Activated CD4-positive, alpha-beta T cell treated with anti-CD3 and anti-CD28 coated beads, Interleukin-2, amount 50 U/mL, for 24 hours (primary cell): ENCODE measurements around the gene CAMK2A.

Source experiments
- DNase-seq, 2 donors: peaks; one replicate each; pipeline ENCODE4 v3.0.0-alpha.2; 2020; ENCODE audit warnings: low read depth in 1 of 2, low spot score in 1 of 2

The CAMK2A gene

DNA sequence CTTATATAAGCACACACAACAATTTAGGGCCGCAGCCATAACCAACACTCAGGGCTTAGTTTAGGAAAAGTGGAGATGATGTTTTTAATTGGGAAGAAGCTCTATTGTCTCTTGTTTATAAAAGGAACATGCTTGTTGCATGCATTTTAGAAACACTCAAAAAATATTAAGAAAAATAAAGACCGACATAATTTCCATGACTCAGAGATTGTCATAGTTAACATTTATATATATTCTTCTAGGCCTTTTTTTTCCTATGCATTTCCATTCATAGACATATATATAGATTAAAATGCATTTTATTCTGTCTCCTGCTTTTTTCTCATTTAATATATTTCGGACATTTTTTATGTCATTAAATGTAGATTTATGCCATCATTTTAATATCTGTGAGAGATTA, 26.7 kb upstream of the CAMK2A start:
- DNase-seq, result no peak

DNA sequence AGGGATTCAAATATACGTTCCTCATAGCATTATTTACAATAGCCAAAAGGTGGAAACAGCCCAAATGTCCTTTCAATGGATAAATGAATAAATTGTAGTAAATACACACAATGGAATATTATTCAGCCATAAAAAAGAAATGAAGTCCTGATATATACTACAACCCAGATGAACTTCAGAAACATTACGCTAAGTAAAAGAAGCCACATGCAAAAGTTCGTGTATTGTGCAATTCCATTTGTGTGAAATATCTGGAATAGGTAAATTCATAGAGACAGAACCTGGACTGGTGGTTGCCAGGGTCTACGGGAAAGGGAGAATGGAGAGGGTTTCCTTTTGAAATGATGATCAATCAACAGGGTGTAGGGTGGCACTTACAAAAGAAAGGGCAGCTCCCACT, 25.7 kb upstream of the CAMK2A start:
- no peak for DNase-seq

DNA sequence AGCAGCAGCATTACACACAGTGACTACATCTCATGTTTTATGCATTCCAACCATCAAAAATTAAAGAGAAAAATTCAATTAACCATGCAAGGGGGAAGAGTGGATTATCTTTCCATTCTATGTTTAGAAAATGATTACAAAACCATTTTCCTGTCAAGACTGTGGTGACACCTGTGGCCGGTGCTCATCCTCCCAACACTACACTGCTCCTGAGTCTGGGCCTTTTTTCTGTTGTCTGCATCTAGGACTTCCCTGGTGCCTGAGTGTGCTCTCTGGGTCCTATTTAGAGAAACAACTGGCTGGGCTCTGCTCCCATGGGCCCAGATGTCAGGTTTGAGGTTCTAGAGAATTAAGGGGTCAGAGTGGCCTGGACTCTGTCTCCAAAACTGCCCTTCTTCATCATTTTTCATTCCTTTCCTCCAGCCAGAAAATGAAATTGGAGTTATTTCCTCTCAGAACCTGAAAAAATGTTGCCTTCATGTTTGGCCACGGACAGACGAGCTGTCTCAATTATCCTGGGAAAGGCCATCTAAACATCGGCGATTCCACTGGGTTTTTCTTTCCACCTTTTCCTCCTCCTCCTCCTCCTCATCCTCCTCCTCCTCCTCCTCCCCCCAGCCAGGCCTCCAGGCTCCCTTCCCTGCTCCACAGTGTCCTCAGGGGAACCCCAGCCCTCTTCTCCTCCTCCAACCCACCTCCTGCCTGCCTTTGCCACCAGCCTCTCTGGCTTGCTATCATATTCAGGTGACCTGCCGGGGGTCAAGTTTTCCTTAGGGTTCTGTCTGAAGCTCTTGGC, 24.5 kb upstream of the CAMK2A start:
- DNase-seq, result no peak

DNA sequence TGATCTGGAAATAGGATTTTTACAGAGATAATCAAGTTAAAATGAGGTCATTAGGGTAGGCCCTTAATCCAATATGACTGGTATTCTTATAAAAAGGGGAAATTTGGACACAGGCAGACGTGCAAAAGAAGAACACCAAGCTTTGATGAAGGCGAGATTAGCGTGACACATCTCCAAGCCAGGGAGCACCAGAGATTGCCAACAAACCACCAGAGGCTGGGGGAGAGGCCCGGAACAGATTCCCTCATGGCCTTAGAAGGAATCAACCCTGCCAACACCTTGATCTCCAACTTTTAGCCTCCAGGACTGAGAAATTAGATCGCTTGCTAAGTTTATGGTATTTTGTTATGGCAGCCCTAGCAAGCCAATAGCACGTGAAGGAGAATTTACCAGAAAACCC, 23.9 kb upstream of the CAMK2A start:
- no peak for DNase-seq

DNA sequence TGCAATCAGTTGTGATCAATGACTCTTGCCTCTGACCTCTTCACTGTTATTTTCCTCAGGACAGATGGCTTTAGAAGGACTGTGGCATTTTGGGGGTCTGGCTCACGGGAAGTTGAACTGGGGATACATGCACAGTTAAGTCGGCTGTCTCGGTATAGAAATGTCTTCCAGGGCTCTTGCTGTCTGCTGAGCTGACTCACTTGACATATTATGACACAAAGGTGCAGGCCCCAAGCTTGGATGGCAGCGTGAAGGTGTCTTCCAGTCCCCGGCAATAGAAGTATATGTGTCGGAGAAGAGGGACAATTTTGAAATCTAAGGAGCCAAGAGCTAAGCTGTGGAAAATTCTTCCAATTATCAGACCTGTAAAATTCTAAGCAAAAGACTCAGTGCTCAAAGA, 22.9 kb upstream of the CAMK2A start:
- DNase-seq, result no peak

DNA sequence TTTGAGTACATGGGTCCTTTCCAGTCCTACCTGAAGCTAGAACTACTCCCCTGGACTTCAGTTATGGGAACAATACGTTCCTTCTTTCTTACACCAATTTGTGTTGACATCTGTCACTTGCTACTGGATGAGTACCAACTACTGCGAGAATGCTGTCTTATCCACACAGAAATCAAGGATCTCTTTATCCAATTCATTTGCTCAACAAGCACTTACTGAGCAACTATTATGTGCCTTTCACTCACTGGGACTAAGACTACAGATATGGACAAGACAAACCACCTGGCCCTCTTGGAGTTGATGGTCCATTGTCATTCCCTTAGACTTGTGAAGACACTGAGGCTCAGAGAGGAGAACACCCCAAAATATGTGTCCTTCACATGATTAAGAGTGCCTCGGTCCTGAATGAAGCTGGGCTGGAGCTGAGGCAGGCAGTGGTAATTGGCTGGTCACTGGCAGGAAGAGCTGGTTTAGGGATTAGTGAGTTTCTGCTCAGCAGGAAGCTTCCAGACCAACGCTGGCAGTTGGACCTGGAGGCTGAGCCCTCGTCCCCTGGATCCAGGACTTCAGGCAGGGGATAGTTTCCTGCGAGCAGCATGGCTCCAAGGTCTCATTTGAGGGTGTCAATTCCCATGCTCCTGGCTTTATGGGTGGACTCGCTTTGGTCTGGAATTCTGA, 21.6 kb upstream of the CAMK2A start:
- no peak for DNase-seq

DNA sequence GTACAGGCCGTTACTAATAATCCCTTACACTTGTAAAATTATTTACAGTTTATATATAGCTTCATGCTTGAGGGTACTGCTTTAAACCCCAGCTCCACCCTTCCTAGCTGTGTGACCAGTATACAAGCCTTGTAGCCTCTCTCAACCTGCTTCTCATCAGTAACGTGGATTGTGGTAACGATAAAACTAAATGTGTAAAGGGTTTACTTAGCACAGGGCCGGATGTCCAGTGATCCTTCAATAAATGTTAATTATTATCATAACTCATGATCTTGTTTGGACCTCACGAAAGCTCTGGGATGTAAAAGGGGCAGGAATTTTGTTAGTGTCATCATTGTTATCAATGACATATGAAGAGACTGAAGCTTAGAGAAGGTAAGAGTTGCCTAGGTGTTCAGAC, 20.7 kb upstream of the CAMK2A start:
- DNase-seq, result no peak

DNA sequence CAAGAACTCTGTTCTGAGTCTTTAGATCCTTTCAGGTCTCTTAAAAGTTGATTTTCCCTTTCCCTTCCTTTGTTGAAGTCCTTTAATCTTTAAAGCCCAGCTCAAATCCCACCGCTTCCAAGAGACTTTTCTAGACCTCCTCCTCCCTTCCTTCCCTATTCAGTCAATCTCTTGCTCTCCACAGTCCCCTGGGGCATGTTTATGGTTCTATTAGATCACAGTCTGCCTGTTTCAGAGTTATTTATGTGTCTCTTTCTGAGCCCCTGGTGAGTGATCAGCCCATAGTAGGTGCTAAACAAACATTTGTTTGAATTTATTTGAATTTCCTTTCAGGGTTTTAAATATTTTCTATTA, 20.3 kb upstream of the CAMK2A start:
- no peak for DNase-seq

DNA sequence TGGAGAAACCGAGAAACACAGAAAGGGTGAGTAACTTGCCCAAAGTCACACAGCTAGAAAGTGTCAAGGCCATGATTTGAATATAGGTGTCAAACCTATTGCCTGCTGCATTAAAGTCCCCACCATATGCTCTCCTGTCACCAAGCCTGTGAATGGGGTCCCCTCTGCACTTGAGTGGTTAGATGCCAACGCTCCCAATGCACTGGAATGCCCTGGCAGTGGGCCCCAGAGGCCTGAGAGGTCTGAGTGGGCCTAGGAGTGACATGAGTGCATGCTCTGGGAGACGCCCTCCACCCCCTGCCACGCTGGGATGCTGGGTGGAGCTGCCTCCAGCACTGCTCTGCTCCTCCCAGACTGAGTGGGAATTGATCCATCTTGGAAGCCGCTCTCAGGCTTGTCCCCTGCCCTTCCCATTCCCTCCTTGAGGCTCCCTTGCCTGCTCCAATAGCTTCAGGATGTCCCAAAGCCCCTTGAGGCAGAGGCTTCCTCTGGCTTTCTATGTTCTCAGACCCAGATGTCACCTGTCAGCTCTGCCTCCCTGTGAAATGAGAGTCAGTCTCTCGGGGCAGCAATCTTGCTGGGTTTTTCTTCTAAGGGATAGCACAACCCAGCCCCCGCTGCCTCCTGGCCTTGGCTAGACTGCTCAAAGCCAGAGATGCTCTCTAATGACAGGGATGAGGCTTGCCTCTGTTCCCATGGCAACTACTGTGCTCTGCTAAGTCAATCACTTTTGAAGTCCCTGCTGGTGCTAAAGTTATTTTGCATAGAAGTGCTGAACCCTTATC, 19.7 kb upstream of the CAMK2A start:
- DNase-seq, result no peak

DNA sequence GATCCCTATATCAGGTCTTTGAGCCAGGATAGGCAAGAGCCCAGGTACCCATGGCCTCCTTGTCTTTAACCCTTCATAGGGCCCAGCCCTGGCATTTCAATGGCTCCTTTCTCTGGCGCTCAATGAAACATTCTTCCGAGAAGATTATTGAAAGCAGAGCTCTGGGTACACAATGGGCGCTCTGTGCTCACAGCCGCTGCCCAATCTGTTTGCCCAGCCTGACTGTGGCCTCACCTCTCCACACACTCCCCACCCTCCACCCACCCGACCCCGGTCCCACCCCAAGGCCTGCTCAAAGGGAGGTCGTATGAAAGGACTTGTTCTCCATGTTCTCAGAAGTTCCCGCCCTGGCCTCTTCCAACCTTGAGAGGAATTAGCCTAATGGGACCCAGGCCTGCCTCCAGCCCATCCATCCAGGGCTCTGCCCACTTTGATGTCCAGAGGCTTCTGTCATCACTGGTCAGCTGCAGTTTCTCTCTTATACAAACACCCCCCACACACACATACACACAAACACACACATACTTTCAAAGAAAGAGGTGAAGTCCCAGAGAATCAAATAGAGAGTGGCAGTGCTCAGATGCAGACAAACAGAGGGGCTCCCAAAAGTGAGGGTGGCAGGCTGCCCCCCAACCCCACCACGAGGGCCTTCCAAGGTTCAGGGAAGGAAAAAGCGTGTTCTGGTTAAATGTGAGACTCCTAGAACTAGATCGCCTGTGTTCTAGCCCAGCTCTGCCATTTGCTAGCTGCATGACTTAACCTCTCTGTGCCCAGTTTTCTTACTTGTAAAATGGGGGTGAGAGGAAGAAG, 18.2 kb upstream of the CAMK2A start:
- DNase-seq, result no peak

DNA sequence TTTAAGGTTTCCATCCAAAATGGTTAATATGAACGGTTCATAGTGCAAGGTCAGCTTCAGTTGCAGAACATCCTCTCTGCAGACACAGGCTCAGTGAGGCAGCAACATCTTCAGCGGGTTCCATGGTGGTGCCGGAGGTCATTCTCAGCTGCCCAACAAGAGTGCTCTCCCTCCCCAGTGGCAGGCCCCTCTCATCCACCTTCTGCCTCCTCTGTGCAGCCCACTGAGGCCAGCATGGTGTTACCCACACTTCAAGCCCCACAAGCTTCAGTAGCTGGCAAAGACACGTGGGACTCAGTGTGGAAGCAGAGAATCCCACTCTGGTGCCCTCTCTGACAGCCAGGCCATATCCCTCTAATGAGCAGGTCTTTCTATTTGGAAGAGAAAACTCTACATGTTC, 17.2 kb upstream of the CAMK2A start:
- DNase-seq, result no peak

DNA sequence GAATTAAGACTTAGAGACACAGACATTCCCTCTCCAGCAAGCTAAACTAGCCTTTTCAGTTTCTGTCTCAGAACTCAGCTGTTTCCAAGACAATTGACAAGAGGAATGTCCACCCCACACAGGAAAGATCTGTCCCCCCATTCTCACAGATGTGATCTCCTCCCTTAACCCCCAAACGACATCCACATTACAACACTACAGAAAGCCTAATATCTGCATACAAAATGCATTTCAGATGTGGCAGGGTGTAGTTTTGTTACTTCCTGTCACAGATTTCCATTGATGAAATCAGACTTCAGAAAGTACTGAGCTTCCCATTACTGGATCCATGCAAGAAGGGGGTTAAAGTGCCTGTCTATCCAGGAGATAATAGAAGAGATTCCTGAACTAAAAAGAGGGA, 16.0 kb upstream of the CAMK2A start:
- DNase-seq, result no peak

DNA sequence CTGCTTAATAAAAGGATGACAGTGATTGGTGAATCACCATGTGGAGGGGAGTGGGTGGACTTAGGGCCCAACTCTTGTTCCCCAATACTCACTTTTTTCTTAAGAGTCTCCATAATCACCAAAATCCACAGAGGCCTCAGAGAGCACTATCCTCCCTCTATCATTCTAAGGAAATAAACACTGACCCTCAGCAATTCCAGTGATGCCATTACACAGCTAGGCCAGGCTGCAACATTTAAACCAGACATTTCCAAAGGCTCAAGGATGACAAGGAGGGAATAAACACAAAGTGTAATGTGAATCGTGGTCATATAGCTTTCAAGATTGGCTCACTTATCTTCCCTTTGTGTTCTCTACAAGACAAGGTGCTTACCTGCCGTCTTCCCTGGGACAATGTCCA, 15.5 kb upstream of the CAMK2A start:
- no peak for DNase-seq

DNA sequence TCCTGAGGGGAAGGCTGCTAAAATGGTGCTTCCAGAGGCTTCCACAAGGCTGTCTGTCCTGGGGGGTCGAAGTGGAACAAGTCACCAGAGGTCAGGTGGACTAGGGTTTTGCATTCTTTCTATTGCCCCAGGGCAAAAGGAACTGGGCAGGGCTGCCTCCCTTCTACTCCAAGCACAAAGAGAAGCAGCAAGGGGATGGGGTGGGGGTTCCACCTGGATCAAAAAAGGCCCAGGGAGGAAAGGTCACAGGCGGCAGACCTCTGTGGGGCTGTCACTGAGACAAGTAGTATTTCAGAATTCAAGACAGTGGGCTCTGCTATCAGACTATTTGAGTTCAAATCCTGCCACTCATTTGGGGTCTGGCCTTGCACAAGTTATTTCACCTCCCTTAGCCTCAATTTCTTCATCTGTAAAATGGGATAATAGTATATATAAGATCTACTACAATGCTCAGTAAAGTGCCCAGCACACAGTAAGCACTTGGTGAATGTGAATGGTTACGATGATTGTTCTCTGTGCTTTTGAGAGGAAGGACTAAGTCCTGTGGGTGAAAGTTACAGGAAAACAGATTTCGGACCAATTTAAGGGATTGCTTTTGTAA, 15.0 kb upstream of the CAMK2A start:
- DNase-seq, result no peak

DNA sequence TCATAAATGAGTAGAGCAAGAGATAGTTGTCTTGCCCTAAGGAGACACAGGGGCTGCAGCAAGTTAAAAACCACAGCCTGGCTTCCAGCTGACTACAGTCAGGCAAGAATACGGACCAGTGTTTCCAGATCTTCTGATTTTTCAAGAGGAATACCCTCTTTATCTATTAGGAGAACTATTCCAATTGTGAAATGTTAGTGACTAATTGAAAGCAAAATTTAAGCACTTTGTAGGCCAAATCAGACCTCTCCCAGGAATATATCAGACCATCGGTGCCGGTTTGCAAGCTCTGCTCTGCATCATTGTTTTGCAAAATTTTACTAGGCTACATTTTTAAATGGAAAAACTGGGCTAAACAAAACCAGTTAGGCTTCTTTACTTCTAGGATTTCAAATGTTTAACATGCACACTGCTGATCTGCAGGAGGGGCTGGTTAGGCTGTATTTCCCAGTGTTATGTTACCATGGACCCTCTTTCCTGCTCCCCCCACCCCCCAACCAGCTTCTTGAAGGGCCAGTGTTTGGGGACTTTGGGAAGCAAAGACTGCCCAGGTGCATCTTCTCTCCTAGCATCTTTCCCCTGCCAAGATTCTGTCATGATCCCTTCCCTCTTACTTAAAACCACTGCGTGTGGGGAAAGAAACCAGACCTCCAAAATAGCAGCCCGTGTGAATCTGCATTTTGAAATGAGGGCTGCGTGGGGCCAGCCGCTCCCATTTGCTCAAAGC, 14.2 kb upstream of the CAMK2A start:
- no peak for DNase-seq

DNA sequence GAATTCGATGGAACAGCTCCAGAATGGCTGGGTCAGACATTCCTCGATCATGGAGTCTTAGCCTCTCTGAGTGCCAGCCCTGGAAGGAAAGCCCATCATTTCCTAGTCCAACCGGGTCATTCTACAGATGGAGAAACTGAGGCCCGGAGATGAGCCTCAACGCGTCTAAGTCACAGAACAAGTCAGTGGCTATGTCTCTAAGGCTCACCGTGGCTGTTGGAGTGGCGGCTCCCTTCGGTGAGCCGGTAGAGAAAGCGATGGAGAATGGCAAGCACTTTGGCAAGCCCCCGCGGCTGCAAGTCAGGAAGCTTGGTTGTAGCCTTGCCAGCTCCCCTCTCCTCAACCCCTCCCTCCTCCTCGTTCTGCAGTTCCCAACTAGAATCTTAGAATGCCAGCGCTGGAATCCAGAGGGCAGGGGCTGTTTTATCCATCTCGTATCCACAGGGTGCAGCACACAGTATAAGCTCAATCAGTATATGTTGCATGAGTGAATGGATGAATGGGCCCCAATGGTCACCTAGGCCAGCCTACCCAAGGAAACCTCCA, 13.6 kb upstream of the CAMK2A start:
- DNase-seq, result no peak

DNA sequence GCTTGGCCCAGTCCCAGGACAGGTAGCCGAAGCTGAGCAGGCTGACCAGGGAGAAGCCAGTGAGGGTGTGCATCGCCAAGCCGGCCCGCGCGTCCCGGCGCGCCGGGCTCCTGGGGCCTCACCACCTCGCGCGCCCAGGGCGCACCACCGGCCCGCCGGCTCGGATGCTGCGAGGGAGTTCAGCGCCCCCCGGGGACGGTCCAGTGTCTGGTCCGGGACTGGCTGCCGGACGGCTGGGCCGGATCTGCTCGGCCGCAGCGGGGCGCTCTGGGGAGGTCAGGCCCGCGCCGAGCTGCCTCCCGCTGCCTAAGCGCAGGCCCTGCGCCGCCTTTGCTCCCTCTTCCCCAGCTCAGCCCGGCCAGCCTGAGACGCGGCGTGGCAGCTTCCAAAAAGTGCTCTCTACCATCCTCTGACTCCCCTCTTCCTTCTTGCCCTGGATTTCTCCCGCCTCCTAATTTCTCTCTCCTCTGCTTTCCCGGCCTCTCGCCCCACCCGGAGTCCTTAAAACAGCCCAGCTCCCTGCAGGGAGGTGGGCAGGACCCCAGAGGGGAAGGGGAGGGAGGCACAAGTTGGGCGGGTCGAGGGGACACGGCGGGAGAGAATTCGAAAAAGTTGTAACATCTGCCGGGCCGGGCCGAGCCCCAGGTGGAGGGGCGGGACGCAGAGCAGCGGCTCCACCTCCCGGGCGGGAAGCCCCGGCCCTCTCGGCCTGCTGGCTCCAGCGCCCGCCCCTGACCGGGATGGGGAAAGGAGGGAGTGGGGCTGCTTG, 12.9 kb upstream of the CAMK2A start, which contains the start of gene ARSI:
TSS of gene ARSI (minus strand) at position 605 of the 769 bp plus-strand sequence. CDS start at position 73, 532 bp downstream.
- DNase-seq, result no peak

DNA sequence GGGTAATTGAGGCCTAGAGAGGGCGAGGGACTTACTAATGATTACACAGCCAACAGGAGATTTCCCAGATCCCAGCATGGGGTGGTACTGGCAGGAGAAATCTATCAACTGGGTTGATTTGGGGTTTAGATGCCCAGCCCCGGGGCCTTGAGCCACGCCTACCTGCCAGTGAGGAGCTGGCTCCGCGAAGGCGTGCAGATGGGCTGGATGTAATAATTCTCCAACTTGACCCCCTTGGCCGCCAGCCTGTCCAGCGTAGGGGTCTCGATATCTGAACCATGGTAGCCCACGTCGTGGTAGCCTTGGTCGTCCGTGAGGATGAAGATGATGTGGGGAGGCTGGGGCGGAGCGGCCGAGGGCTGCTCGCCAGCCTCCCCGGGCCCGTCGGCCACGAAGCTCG, 12.3 kb upstream of the CAMK2A start:
- DNase-seq, result no peak

DNA sequence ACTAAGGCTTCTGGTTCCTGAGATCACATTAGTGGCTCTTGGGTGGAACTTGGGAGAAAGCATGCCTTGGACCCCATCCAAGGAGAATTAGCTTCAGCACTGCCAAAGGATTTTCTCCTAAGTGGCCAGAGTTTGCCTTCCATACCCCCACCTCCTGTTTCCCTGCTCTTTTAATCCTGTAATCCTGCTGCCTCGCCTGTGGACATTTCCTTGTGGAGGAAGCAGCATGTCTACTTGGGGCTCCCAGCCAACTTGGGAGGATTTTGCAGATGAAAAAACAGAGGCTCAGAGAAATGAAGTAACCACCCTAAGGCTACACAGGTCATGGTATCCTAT, 11.6 kb upstream of the CAMK2A start:
- DNase-seq, result no peak
